HG02970 (cell line): ENCODE measurements around the gene ABCB1.
A peak's percentile ranks its signal among the peaks of the same experiment; 100 is the strongest.

ENCODE experiments used
- ATAC-seq: cut with Tn5 transposase; IDR thresholded peaks from one replicate; pipeline ENCODE4 v1.9.1; 2021; ENCODE audit warnings: mild to moderate bottlenecking, moderate library complexity, moderate number of reproducible peaks; ENCODE audit not compliant: unreplicated experiment, low FRiP score

ABCB1 gene

GRCh38 chr7:87517136-87517815, 83.4 kb downstream of the ABCB1 start:
- ATAC-seq = no peak

GRCh38 chr7:87513735-87514335, 86.8 kb downstream of the ABCB1 start:
- no peak for ATAC-seq

DNA sequence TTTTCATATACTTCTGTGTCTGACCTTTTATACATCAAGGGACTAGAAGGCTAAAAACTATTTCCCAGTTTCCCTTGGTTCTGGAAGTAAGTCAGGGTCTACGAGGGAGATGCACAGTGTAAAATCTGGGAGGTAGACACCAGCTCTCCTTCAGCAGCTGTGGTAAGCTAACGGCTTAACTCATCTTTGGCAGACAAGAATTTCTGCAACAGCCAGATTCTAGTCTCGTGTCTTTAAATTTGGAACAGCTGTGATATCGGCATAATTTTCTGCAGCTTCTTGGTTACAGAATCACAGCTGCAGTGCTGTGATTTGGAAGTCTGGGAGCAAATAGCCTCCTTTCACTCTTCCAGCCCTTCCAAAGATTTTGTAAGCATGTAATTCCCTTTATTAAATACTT, 87.8 kb downstream of the ABCB1 start:
- ATAC-seq = no peak

DNA sequence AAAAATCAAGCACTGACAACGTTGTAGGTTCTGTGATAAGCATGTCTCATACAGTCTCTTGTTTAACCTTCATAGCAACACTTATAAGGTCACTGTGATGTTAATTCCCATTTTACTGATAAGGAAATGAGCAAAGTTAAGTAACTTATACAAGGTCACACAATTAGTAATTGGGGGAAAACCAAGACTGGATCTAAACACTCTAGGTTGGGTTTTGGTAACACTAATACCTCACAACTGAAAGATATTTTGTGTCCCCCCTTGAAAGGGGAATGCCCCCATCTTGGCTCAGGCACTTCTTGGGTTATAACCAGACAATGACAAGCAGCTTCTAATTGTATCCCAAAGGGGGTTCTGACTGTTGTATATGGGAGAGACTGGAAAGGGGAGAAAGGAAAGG, 89.2 kb downstream of the ABCB1 start:
- ATAC-seq = no peak

DNA sequence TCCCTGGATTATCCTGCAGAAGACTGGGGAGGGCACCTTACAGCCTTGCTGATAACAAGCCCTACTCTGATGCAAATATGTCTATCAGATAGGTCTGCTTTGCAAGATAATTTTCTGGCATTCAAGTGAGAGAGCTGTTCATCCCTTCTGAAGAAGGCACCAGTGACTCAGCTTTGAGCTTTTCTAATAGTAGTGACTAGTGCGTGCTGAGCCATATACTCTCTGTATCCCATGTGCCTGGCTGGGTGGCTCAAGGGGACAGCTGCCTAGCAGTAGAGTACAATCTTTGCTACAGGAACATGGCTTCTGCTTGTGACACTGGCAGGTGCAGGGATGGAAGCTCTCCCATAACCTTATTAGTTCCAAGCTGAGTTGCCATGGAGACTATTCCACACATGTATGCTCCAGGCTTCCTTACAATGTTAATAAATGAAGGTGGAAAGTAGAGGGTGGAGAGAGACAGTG, 90.2 kb downstream of the ABCB1 start:
- no peak for ATAC-seq

GRCh38 chr7:87507446-87507845, 93.2 kb downstream of the ABCB1 start:
- ATAC-seq = no peak

GRCh38 chr7:87506246-87507180, 94.2 kb downstream of the ABCB1 start:
- no peak for ATAC-seq

- ATAC-seq = no peak
Measured at GRCh38 chr7:87505557-87506245, 95.0 kb downstream of the ABCB1 start.

DNA sequence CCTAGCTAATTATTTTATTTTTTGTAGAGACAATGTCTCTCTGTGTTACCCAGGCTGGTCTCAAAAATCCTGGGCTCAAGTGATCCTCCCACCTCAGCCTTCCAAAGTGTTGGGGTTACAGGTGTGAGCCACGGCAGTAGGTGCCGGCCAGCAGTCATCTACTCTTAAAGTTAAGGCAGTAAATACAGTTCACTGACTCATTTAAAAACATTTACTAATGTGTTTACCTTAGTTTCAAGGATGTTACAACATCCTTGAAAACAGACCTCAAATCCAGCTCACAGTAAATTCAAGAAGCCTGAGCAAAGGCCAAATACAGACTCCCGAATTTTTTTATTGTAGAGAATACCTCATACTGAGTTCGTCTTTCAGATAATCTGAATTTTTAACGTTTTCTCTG, 95.6 kb downstream of the ABCB1 start:
- no peak for ATAC-seq

DNA sequence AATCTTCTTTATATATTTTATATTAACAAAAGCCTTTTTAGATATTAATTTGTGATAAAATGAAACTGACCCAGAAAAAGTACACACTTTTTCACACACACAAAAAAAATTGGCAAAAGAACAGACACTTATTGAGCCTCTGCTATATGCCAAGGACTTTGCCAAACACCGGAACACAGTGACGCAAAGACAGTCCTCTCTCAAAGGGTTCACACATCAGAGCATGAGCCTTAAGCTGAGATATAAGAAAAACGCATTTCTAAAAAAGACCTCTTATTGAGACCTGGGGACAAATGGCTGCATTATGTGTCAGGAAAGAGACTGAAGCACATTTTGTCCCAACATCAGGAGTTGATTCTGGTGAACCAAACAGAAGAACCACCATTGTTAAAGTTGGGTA, 101.2 kb downstream of the ABCB1 start:
- no peak for ATAC-seq

- ATAC-seq = no peak
Measured at GRCh38 chr7:87498893-87499292, 101.8 kb downstream of the ABCB1 start.

- ATAC-seq = no peak
Measured at GRCh38 chr7:87497482-87497881, 103.2 kb downstream of the ABCB1 start.

GRCh38 chr7:87495366-87495765, 105.3 kb downstream of the ABCB1 start:
- ATAC-seq = no peak

GRCh38 chr7:87494454-87494853, 106.2 kb downstream of the ABCB1 start:
- no peak for ATAC-seq

DNA sequence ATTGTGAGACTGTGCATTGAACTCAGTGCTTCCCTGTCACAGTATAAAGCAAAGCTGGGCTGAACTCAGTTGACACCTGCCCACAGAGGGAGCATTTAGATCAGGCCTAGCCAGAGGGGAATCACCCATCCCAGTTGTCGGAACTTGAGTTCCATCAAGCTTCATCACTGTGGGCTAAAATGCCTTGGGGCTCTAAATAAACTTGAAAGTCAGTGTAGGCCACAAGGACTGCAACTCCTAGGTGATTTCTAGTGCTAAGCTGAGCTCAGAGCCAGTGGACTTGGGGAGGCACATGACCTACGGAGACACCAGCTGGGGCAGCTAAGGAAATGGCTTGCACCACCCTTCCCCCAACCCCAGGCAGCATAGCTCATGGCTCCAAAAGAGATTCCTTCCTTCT, 117.6 kb downstream of the ABCB1 start:
- ATAC-seq = no peak

- no peak for ATAC-seq
Measured at GRCh38 chr7:87482115-87482514, 118.6 kb downstream of the ABCB1 start.

DNA sequence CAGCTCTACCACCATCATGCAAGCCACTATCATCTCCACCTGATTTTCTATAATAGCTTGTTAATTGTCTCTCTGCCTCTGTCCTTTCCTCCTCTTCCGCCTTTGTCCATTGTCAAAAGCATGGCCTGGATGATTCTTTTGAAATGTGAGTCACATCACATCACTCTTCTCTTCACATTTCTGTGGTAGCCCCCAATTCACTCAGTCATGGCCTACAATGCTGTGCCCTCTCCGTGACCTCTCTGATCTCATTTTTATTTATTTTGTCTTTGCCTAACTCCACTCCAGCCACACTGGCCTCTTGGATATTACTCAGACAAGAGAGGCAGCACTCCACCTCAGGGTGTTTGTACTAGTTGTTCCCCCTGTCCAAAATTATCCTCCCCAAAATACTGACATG, 120.3 kb downstream of the ABCB1 start:
- ATAC-seq = no peak

DNA sequence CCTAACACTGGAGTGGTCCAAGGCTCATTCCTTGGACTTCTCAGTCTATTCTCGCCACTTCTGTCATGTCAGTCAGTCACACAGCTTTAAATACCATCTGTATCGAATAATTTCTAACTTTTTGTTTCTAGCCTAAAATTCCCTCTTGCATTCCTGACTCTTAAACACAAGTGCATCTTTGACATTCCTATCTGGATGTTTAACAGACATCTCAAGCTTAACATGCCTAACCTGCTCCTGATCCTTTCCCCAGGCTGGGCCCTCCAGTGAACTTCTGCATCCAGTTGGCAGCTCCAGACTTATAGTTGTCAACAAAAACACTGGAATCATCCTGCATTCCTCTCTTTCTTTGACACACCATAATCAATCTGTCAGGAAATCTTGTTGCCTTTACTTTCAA, 120.7 kb downstream of the ABCB1 start:
- ATAC-seq = no peak

DNA sequence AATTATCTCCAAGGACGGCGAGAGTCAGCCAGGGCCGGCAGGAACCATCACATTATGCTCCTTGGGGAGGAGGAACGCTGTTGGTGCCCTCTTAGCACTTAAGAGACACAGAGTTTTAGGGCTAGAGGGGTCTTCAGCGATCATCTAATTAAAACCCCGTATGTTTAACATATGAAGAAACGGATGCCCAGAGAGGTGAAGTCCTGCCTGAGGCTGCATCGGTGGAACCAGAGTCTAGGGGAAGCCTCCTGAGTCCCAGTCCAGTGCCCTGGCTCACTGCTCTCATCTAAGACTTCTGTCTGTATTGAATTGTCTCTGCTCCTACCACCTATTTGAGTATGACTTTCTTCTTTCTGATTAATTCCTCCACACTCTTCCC, 124.5 kb downstream of the ABCB1 start:
- no peak for ATAC-seq

DNA sequence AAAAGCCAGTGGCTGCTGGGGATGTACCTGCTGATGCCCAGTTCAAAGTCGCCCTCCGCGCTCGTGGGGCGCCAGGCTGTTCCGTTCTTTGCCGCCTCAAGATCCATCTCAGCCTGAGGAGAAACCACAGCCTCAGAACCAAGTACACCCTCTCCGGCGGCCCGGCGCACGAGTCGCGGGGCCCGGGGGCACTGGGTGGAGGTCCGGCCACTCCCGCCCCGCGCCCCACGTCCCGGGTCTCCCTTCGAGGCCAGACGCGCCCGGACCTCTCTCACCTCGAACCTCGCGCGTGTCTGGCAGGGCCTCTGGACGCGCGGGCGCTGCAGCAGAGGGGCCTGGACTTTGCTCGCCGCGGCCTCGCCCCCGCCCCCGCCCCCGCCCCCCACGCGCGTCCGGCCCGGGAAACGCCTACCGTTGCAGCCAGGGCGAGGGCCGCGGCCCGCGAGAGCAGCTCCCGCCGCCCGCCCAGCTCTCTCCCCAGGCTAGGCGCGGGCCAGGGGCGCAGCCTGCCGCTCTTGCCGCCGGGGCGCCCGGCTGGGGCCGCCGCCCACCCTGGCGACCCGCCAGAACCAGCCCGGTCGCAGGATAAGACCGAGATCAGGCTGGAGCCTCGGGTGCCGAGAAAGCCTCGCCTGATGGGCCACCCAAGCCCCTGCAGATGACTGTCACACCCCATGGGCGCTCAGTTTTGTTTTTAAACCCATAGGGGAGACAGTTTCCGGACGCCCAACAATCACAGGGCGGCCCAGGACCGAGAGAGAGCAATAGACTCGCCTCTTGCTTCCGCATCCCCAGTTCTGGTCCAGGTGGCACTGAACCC, 125.1 kb downstream of the ABCB1 start, which contains the start of gene ABCB4:
ABCB4 (minus strand) TSS at position 322 of the 820 bp plus-strand sequence; CDS start at position 107, 215 bp downstream.
- peak; percentile 10 for ATAC-seq
